HepG2 (cell line): Measurements from ENCODE around the gene CREBBP. TPM values are rescaled to one million over a fixed set of nuclear protein-coding genes. Genes with fewer than 3 reads are reported as not detected.

ENCODE experiments used
- AKAP8 ChIP-seq: sonication (generic); formaldehyde crosslinking; IDR thresholded peaks from 2 replicates; pipeline ENCODE4 v1.5.1; 2020; ENCODE audit warnings: mild to moderate bottlenecking, missing genetic modification reagents
- ARID5B ChIP-seq: IDR thresholded peaks from 2 replicates; pipeline ENCODE4 v1.4.0; 2020; ENCODE audit warnings: mild to moderate bottlenecking, missing genetic modification reagents
- FOXP4 ChIP-seq: sonication (generic); formaldehyde crosslinking; IDR thresholded peaks from 2 replicates; pipeline ENCODE4 v1.4.0; 2020; ENCODE audit warnings: missing genetic modification reagents
- HOXA3 ChIP-seq: sonication (generic); formaldehyde crosslinking; IDR thresholded peaks from 2 replicates; pipeline ENCODE4 v1.5.0; 2020; ENCODE audit warnings: missing genetic modification reagents
- KLF12 ChIP-seq: sonication (generic); formaldehyde crosslinking; IDR thresholded peaks from 2 replicates; pipeline ENCODE4 v1.4.0; 2020; ENCODE audit warnings: missing genetic modification reagents, borderline replicate concordance
- SALL1 ChIP-seq: sonication (generic); formaldehyde crosslinking; IDR thresholded peaks from 2 replicates; pipeline ENCODE4 v1.8.0; 2022; ENCODE audit warnings: mild to moderate bottlenecking, missing genetic modification reagents
- SAP130 ChIP-seq: IDR thresholded peaks from 2 replicates; pipeline ENCODE4 v1.6.1; 2016; ENCODE audit warnings: low read depth
- ZNF101 ChIP-seq: sonication (generic); formaldehyde crosslinking; IDR thresholded peaks from 2 replicates; pipeline ENCODE4 v1.4.0; 2020; ENCODE audit warnings: mild to moderate bottlenecking, low read depth, missing genetic modification reagents, borderline replicate concordance
- ZNF335 ChIP-seq: sonication (generic); formaldehyde crosslinking; IDR thresholded peaks from 2 replicates; pipeline ENCODE4 v1.4.0; 2020; ENCODE audit warnings: missing genetic modification reagents
- ZNF574 ChIP-seq: sonication (generic); formaldehyde crosslinking; IDR thresholded peaks from 2 replicates; pipeline ENCODE4 v1.4.0; 2020; ENCODE audit warnings: missing genetic modification reagents
- ZNF746 ChIP-seq: sonication (generic); formaldehyde crosslinking; IDR thresholded peaks from 2 replicates; pipeline ENCODE4 v1.8.0; 2022; ENCODE audit warnings: mild to moderate bottlenecking, missing genetic modification reagents
- polyA plus RNA-seq, 8 experiments: library from polyadenylated mRNA; depleted of rRNA in 3 of 8; stranded (reverse) in 7 of 8; unstranded in 1 of 8; fragments of >200 nt; fragmentation: Illumina TruSeq in 4 of 8; extraction: Trizol in 4 of 8; gene quantifications; 2 replicates each; pipeline versions ENCODE4 v1.2.1 to v1.2.3, GENCODE V29; 2011 to 2016; ENCODE audit warnings: low read depth in 4 of 8, missing spikeins in 1 of 8, mixed read lengths in 1 of 8; ENCODE audit not compliant: insufficient read depth in 1 of 8
- total RNA-seq, 5 experiments: library from RNA; depleted of rRNA; stranded (reverse); fragments of >200 nt; fragmentation: Illumina TruSeq; extraction: Trizol; gene quantifications; 2 replicates each; pipeline ENCODE4 v1.2.3, GENCODE V29; 2016; ENCODE audit warnings: low read depth in 1 of 5
- TF ChIP-seq, protein P1 (sequence below), 2 experiments: sonication (generic) in 1 of 2; formaldehyde crosslinking in 1 of 2; IDR thresholded peaks; 2 replicates each; pipeline versions ENCODE4 v1.4.0 to v1.6.1; 2018 to 2020; ENCODE audit warnings: missing genetic modification reagents in 2 of 2, borderline replicate concordance in 1 of 2, low read depth in 1 of 2, mild to moderate bottlenecking in 1 of 2, missing biosample characterization in 1 of 2
- TF ChIP-seq, protein P2 (sequence below): sonication (generic); formaldehyde crosslinking; IDR thresholded peaks from 2 replicates; pipeline ENCODE4 v1.4.0; 2020; ENCODE audit warnings: missing genetic modification reagents
- TF ChIP-seq, protein P3 (sequence below): sonication (generic); formaldehyde crosslinking; IDR thresholded peaks from 2 replicates; pipeline ENCODE4 v1.5.0; 2020; ENCODE audit warnings: mild to moderate bottlenecking, missing genetic modification reagents, moderate library complexity

The CREBBP gene
- total and polyA plus RNA-seq, 2 of the 13 experiments (the other 11 are each of a cell fraction or from before 2014, with no cell fraction given), result 5.3 to 10.4 TPM

DNA sequence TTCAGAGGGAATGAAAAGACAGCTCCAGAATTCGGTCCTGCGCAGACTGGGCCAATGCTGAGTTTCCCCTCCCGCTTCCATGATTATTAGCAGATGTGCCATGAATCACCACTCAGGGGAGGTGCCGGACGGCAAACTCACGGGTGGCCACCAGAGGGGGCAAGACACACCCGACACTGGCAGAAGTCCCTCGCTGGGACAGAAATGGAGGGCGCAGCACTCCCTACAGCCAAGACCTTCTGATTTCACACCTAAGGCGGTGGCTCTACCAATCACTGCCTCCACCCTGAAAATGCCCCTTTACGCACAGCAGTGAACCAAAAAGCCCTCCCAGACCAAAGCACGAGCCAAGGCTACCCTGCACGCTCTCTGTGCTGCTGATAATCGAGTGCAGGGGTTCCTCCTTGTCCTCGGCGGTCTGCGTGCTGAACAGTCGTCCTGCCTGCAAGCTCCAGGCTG lies 190.0 kb downstream of the CREBBP start (continued):
- TF ChIP-seq ARID5B (CRISPR knock-in tag) (0 out of 2 replicates have a peak, but pooled peaks have one; percentile 14), KLF12 (CRISPR knock-in tag) (0 out of 2 replicates have a peak, but pooled peaks have one; percentile 41), FOXP4 (CRISPR knock-in tag) (0 out of 2 replicates have a peak, but pooled peaks have one; percentile 20), ZNF101 (no peak), HOXA3 (CRISPR knock-in tag) (peak; percentile 76), ZNF746 (CRISPR knock-in tag) (no peak), SALL1 (peak; percentile 64; the same call in 1 of the 2 replicates), ZNF335 (CRISPR knock-in tag) (peak; percentile 40; the same call in 1 of the 2 replicates), SAP130 (CRISPR knock-in tag) (peak; percentile 51; the same call in 1 of the 2 replicates), ZNF574 (CRISPR knock-in tag) (0 out of 2 replicates have a peak, but pooled peaks have one; percentile 24), AKAP8 (0 out of 2 replicates have a peak, but pooled peaks have one; percentile 52)
- TF ChIP-seq, protein P1, sequence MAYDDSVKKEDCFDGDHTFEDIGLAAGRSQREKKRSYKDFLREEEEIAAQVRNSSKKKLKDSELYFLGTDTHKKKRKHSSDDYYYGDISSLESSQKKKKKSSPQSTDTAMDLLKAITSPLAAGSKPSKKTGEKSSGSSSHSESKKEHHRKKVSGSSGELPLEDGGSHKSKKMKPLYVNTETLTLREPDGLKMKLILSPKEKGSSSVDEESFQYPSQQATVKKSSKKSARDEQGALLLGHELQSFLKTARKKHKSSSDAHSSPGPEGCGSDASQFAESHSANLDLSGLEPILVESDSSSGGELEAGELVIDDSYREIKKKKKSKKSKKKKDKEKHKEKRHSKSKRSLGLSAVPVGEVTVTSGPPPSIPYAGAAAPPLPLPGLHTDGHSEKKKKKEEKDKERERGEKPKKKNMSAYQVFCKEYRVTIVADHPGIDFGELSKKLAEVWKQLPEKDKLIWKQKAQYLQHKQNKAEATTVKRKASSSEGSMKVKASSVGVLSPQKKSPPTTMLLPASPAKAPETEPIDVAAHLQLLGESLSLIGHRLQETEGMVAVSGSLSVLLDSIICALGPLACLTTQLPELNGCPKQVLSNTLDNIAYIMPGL (CRISPR knock-in tag; IDR thresholded peaks at IDR 0.05; ENCODE audit: borderline replicate concordance in 1 of 2, low read depth in 1 of 2), result peak in 1 of 2 experiments; percentile 67; a peak in 2 of 4 replicates
- TF ChIP-seq, protein P2, sequence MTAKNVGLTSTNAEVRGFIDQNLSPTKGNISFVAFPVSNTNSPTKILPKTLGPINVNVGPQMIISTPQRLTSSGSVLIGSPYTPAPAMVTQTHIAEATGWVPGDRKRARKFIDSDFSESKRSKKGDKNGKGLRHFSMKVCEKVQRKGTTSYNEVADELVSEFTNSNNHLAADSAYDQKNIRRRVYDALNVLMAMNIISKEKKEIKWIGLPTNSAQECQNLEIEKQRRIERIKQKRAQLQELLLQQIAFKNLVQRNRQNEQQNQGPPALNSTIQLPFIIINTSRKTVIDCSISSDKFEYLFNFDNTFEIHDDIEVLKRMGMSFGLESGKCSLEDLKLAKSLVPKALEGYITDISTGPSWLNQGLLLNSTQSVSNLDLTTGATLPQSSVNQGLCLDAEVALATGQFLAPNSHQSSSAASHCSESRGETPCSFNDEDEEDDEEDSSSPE (CRISPR knock-in tag), result no peak
- TF ChIP-seq, protein P3, sequence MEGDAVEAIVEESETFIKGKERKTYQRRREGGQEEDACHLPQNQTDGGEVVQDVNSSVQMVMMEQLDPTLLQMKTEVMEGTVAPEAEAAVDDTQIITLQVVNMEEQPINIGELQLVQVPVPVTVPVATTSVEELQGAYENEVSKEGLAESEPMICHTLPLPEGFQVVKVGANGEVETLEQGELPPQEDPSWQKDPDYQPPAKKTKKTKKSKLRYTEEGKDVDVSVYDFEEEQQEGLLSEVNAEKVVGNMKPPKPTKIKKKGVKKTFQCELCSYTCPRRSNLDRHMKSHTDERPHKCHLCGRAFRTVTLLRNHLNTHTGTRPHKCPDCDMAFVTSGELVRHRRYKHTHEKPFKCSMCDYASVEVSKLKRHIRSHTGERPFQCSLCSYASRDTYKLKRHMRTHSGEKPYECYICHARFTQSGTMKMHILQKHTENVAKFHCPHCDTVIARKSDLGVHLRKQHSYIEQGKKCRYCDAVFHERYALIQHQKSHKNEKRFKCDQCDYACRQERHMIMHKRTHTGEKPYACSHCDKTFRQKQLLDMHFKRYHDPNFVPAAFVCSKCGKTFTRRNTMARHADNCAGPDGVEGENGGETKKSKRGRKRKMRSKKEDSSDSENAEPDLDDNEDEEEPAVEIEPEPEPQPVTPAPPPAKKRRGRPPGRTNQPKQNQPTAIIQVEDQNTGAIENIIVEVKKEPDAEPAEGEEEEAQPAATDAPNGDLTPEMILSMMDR (CRISPR knock-in tag), result peak; percentile 93
